Stimulated activated CD8-positive, alpha-beta memory T cell treated with anti-CD3 and anti-CD28 coated beads, Interleukin-4, amount 100 ng/mL, for 1 hour (primary cell): Measurements from ENCODE around the gene GCG.
A peak's percentile ranks its signal among the peaks of the same experiment; 100 is the strongest.

Experiments used
- DNase-seq, 2 donors: peaks; one replicate each; pipeline ENCODE4 v3.0.0-alpha.2; 2020; ENCODE audit warnings: low read depth in 2 of 2, low spot score in 1 of 2

GCG gene

GRCh38 chr2:162152147-162152546, at the start of gene GCG:
Gene GCG (minus strand): TSS chr2:162152247. CDS start chr2:162149178, 3,069 bp downstream.
- DNase-seq: no peak

DNA sequence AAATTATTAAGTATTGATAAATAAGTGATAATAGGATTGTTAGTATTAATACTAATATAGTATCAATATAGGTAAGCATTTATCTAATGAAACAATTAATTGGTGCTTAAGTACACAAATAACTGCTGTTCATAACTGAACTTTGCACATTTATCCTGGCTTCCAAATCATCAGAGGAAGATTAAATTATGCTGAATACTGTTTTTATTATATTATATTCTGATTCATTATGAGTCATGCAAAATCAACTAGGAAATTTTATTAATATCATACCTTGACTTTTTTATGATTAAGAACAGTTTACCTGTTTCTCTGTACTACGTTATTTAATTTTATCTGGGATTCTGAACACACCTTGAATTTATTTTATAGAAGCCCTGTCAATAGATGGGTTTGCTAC, 48.6 kb upstream of the GCG start:
- DNase-seq: no peak

DNA sequence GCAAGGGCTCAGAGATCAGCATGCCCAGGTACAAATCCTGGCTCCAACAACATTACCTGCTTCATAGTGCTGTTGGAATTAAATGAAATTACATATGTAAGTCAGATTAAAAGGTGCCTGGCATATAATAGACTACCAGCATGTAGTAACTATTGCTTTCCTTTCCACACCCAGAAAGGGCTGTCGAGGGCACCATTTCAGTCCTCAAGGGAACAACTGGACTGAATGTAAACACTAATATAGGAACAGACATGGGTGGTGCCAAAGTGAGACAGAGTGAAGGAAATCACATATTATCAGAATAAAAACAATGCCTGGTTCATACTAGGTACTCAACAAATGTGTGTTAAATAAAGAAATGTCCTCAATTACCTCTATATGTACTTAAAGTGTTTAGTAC, 47.9 kb upstream of the GCG start:
- no peak for DNase-seq

DNA sequence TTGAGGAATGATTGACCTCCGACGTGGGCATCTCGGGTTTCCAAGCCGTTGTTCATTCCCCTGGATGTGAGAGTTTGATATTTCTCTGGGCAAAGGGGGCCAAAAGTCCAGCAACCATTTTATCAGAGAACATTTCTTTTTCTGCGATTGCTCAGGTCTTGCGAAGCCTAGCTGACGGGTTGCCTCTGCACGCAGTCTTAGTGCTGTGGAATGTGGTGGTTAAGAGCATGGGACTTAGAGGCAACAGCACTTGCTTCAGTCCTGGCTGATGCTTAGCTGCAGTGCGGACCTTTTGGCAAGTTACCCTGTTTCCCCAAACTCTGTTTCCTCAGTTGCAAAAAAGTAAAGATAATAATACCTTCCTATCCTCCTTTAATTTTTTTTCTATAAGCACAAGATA, 46.2 kb upstream of the GCG start:
- no peak for DNase-seq

GRCh38 chr2:162197069-162197825, 45.2 kb upstream of the GCG start:
- DNase-seq: no peak

- no peak for DNase-seq
These were observed 44.6 kb upstream of the GCG start for GRCh38 chr2:162196638-162197037.

DNA sequence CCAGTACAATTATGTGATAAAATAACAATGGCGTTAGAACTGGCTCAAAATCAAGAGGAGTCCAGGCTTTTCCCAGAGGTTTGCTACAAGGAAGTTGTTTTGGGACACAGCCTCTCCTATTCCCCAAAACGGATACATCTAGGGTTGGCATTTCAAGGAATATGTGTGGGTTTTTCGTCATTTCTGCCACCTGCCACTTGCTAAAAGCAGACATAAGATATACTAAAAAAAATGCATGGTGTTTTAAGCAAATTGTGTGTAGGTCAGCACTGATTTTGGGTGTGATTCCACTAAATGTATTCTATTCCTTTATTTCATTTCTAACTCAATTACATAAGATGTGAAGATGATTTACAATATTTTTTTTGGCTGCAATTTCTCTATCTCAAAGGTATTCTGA, 36.4 kb upstream of the GCG start:
- no peak for DNase-seq

DNA sequence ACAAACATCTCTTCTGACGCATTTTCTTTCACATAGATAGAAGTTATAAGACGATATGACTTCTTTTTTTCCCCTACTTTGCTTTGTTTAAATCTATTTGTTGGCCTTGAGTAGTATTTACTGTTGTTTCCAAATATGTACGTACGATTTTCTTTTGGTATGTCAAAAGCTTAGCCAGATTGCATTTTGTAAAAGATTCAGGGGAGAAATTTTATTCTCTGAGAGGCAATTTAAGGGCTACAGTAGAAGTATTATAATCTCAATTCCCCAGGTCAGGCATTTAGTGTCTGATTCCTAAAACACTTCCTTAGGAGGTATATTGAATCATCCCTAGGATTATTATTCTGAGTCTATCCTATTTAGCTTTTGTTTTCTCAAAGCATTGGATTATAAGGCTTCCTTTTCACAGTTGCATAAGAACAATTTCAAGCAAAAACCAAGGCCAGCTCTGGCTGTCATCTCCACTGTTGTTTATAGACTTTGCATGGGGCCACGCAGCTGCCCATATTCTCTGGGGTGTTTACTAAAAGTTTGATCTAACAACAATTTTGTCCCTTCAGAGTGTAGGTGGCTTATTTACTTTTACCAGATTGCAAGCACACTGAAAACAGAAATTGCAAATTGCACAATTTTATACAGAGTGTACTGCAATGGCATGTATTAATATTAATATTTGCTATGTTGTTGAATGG, 33.6 kb upstream of the GCG start:
- no peak for DNase-seq

DNA sequence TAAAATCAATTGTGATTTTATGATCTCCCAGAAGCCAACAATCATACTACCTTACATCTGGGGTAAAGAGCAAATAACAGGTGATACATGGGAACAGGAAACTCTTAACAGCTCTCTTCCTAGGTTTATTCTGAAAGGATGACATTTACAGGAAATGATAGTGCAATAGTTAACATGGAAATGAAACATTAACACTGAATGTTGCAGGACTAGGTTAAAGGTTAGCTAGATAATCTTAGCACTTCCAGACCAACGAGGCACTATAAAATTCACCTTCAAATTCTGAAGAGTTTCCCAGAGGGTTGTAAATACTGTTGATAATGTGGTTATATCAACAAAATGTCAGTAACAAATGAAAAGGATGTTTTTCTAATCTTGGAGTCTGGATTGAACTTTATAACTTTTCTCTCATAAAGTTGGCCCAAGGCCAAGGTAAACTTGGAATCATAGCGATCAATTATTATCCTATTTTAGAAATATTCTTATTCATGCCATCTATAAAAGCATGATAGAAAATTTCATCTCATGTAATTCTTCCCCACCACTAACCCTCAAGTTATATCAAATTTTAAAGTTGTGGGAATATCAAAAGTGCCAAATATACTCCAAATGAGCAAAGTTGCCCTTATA, 32.9 kb upstream of the GCG start:
- DNase-seq: no peak

- no peak for DNase-seq
These were observed 32.3 kb upstream of the GCG start for GRCh38 chr2:162184359-162184758.

DNA sequence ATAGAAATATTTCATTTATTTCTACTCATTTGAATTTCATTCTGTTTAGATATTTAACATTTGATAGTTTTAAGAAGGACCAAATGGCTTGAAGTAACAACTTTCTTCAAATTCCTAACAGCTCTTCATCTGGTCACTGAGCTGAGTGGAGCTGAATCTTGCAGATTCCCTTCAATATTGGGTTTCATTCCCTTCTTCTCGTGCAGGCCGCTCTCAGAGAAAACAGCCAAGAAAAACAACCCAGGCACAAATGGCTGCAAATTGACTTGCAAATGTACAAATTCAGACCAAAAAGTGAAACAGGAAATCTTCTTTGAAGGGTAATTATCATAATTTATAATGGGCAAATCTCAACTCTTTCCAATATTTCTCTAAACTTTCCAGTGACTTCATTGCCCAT, 30.3 kb upstream of the GCG start:
- DNase-seq: no peak

- DNase-seq: no peak
These were observed 25.3 kb upstream of the GCG start for GRCh38 chr2:162177301-162177700.

GRCh38 chr2:162175714-162176113, 23.7 kb upstream of the GCG start:
- no peak for DNase-seq

DNA sequence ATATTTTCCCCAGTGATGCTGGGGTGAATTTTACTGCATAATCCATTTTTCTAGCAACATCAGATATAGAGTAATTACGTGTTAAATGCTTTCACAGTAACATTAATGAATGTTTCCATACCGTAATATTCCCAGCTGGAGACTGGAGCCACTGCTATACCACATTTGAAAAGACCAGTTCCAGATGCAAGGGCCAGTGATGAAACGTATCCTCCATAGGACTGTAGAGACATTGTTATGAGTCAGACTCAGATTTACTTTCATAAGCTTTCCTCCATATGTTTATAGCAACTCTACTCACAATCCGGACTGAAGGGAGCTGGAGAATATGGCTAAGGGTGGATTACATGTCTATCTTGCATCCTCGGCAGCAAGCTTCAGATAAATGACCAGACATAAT, 22.7 kb upstream of the GCG start:
- no peak for DNase-seq

- no peak for DNase-seq
These were observed 20.8 kb upstream of the GCG start for GRCh38 chr2:162172802-162173370.

GRCh38 chr2:162166745-162167144, 14.7 kb upstream of the GCG start:
- DNase-seq: no peak

DNA sequence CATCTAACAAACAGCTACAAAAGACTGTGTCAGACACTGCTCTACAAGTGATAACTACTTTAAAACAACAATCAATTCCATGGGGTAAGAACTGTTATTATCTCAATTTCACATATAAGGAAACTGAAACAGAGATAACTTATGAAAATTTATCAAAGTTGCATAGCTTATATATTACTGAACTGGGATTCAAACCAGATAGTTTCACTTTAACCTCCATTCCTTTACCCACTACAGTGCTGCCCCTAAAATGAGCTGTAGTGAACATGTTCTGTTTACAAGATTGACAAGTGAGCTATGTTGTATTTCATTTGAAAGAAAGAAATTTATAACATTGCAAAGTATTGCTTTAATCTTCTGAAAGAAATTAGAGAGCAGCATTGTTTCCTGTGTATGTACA, 14.1 kb upstream of the GCG start:
- DNase-seq: no peak

DNA sequence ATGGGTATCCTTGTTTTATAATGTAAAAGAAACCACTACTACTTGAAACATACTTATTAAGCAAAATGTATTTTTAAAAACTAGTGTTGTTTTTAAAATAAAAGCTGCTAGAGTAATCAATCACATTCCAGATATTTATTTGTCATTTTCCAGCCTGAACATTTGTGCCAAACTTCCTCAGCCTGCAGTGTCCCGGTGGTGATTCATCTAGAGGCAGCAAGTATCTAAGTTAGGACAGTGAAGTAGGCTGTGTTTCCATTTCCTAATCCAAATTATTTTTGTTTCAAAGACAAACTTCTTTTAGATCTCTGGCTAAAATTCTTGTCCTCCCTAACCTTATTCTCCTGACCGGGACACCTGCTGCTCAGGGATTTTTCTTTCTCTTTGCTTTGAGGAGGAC, 12.8 kb upstream of the GCG start:
- no peak for DNase-seq

- no peak for DNase-seq
These were observed 7.4 kb upstream of the GCG start for GRCh38 chr2:162159446-162159845.

DNA sequence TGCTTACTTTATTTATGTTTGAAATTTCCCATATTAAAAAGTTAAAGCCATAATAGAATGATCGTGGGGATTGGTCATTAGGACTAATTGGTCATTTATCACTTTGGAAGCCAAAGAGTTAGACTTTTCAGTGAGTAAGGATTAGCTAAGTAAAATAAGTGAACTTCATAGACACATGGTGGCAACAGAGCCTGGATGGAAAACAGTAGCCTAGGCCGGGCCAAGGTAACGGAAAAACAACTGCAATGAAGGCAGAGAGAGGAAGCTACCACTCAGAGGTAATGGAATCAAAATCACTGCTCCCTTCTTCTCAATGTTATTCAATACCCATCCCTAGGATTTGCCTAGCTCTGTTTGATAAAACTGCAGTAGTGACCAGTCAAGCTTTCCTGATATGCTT, 4.1 kb upstream of the GCG start:
- no peak for DNase-seq

GRCh38 chr2:162155093-162155492, 3.0 kb upstream of the GCG start:
- DNase-seq: no peak

DNA sequence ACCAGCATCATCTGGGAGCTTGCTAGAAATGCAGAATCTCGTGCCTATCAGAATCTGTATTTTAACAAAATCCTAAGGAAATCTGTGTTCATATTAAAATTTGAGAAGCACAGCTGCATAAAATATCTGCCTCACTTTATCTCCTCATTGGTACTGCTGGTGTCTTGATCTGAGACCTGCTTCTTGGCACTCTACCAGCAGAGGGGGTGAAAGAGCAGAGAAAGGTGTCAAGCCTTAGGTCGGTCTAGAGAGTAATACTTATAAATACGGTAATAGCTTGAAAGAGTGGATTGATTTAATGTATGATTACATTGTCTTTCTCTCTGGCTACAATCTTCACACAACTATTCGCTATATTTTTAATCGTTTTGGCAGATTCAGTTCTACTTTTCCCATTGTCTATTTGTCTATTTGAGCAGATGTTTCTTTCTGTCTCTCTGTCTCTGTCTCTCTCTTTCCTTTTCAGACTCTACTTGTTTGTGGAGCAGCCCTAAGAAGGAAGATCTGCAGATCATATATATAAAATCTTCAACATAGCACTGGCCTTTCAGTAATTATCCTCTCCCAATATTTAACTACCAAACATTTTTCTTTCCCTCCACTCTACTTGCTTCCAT, 1.7 kb upstream of the GCG start:
- peak; percentile 17 to 19 for DNase-seq
